Umbilical cord (tissue), 1 donor: ENCODE measurements around the gene N4BP2L2. TPM values are rescaled to one million over a fixed set of nuclear protein-coding genes. Genes with fewer than 3 reads are reported as not detected.

Source experiments
- total RNA-seq: library from RNA; depleted of rRNA; stranded (reverse); fragments of >200 nt; gene quantifications from one replicate; pipeline ENCODE4 v1.2.3, GENCODE V29; 2014; ENCODE audit warnings: low replicate concordance; ENCODE audit not compliant: insufficient read depth

The N4BP2L2 gene
- total RNA-seq, 1 donor from 2014 or later = 117 TPM

Other genes starting within 250 kb of the N4BP2L2 start
- not detected for gene ZAR1L, start 223.4 kb downstream of the N4BP2L2 start, total RNA-seq
- 9.6 TPM for gene BRCA2, start 223.3 kb downstream of the N4BP2L2 start, total RNA-seq
- 9.6 TPM for gene N4BP2L1, start 110.7 kb downstream of the N4BP2L2 start, total RNA-seq
- 96.5 TPM for gene PDS5B, start 47.7 kb upstream of the N4BP2L2 start, total RNA-seq